HG03460 (cell line): ENCODE data around the gene CSRP1.
"Not testable (repeated sequence)": the region's sequence is repeated elsewhere in the genome, so short reads cannot be mapped to it uniquely, and the experiment has no call there.

Experiments
- ATAC-seq: cut with Tn5 transposase; IDR thresholded peaks from one replicate; pipeline ENCODE4 v1.9.1; 2021; ENCODE audit not compliant: unreplicated experiment

CSRP1 gene

GRCh38 chr1:201537891-201538611, 31.1 kb upstream of the CSRP1 start:
- no peak for ATAC-seq

GRCh38 chr1:201537467-201537866, 30.5 kb upstream of the CSRP1 start:
- no peak for ATAC-seq

DNA sequence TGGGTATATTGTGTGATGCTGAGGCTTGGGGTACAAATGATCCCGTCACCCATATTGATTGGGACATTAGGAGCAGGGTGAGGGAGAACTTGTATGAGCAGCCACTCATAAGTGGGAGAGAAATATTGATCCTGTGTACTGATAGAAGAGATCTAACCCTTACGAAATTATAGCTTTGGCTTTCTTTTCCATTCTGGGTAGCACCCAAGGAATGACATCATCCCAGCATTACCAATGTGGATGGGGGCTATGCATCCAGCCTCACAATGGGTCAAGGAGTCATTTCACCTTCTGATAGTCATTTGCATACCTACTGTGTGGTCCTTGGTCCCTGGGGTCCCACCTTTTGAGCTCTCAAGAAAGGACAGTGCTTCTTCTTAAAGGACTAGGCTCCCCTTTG, 30.1 kb upstream of the CSRP1 start:
- ATAC-seq = no peak

GRCh38 chr1:201536558-201536957, 29.6 kb upstream of the CSRP1 start:
- no peak for ATAC-seq

GRCh38 chr1:201535919-201536245, 29.0 kb upstream of the CSRP1 start:
- ATAC-seq = no peak

GRCh38 chr1:201535046-201535918, 28.4 kb upstream of the CSRP1 start:
- no peak for ATAC-seq

- ATAC-seq = no peak
Observed at GRCh38 chr1:201533836-201534235, 26.9 kb upstream of the CSRP1 start.

DNA sequence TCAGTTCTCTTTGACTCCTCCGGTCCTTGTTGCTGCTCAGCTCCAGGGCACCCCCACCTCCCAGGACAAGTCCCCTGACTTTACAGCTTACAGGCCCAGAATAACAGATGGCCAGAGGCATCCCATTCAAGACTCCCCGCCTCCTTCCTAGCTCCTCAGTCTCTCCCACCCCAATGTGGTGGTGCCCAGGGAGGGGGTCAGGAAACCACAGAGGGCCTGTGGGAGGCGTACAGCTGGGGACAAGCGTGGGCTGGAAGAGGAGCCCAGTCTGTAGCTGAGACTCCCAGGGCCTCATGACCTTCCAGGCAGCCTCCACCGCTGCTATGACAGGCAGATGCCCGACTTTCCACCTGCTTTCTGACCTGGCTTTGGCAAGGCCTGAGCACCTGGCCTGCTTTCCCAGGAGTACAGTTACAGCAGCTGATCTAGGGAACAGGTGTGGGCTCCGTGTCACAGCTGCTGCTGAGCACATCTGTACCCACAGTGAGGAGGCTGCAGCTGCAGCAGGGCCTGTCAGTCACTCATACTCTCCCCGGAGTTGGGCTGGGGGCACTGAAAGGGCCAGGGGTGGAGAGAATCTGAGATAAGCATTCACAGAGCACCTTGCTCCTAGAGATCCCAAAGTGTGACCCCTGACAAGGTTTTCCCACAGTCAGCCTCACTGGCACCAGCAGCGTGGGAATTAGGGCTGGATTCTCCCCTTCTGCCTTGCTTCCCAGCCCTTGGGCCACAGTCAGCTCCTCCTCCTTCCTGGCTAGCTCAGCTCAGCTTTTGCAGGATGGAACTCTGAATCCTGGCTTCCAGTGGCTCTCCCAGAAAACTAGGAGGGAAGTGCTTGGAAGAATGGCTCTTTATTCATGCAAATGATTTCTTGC, 24.9 kb upstream of the CSRP1 start:
- ATAC-seq = no peak

- ATAC-seq = no peak
Observed at GRCh38 chr1:201530741-201531531, 24.0 kb upstream of the CSRP1 start.

GRCh38 chr1:201528631-201529252, 21.8 kb upstream of the CSRP1 start:
- ATAC-seq = no peak

- ATAC-seq = no peak
Observed at GRCh38 chr1:201527879-201528278, 21.0 kb upstream of the CSRP1 start.

- no peak for ATAC-seq
Observed at GRCh38 chr1:201525193-201525778, 18.4 kb upstream of the CSRP1 start.

GRCh38 chr1:201520046-201520575, 13.2 kb upstream of the CSRP1 start:
- not testable (repeated sequence) for ATAC-seq

DNA sequence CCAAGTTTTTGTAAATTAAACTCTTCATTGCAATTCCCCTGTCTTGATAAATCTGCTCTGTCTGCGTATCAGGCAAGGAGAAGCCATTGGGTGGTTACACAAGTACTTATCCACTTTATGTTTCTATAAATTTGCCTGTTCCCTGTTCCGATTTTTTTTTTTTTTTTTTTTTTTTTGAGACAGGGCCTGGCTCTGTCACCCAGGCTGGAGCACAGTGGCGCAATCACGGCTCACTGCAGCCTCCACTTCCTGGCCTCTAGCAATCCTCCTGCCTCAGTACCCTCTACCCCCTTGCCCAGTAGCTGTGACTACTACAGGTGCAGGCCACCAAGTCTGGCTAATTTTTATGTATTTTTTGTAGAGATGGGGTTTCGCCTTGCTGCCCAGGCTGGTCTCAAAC, 11.1 kb upstream of the CSRP1 start:
- ATAC-seq = no peak

DNA sequence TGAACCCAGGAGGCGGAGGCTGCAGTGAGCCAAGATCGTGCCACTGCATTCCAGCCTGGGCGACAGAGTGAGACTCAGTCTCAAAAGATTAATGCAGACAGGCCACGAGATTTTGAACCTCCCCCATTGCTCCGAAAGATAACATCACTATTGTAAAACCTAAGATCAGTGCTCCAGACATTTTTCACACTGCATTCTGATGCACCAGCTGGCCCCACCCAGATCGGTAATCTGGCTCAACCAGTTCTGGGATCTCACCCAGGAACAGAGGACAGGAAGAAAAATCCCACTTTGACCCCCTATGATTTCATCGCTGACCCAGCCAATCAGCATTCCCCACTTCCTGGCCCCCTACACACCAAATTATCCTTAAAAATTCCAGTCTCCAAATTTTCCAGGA, 10.7 kb upstream of the CSRP1 start:
- ATAC-seq = no peak

DNA sequence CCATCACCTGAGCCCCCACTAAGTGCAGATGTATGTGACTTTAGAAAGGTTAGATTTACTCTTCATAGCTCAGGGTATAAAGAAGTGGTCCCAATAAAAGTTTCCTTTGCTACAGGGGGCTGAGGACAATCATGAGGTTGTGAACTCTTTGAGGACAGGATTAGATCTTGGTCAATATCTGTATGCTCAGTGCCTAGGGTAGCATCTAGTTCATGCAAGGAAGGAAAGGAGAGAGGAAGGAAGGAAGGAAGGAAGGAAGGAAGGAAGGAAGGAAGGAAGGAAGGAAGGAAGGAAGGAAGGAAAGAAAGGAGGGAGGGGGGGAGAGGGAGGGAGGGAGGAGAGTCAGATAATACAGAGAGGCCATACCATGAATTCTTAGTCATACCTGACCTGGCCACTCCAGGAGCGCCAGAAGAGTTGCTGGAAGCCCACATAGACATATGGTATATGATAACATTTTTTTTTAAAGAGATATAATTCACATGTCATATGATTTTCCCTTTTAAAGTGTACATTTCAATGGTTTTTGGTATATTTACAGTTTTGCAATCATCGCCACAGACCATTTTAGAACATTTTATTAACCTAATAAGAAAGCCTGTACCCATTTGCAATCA, 9.7 kb upstream of the CSRP1 start:
- no peak for ATAC-seq

DNA sequence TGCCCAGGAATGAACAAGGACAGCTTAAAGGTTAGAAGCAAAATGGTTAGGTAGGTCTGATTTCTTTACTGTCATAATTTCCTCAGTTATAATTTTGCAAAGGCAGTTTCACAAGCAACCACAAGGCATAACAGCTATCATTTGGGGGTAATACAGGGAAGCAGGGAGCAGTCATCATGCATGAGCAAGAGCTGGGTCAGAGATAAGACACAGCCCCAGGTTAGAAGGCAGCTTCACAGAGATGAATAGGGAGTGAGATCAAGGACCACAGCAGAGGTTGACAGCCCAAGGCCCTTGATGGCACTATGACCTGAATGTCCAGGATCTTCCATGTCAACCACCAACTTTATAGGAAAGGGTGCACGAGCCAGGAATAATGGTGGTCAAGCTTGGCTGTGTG, 9.0 kb upstream of the CSRP1 start:
- no peak for ATAC-seq

DNA sequence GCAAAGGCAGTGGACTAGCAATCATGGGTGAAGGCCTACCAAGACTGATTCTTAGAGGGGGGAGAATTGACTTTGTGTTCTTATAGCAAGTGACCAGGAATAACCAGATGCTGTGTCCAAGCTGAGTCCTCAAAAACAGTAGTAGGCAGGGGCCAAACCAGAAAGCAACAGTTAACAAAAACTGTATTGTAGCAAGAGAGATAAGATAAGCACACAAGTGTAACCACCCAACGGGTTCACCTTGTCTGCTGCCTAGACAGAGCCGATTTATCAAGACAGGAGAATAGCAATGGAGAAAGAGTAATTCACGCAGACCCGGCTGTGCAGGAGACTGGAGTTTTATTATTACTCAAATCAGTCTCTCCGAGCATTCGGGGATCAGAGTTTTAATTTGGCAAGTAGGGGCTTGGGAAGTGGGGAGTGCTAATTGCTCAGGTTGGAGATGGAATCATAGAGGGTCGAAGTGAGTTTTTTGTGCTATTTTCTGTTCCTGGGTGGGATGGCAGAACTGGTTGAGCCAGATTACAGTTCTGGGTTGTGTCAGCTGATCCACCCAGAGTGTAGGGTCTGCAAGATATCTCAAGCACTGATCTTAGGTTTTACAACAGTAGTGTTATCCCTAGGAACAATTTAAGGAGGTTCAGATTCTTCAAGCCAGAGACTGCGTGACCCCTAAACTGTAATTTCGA, 8.3 kb upstream of the CSRP1 start:
- ATAC-seq = no peak

DNA sequence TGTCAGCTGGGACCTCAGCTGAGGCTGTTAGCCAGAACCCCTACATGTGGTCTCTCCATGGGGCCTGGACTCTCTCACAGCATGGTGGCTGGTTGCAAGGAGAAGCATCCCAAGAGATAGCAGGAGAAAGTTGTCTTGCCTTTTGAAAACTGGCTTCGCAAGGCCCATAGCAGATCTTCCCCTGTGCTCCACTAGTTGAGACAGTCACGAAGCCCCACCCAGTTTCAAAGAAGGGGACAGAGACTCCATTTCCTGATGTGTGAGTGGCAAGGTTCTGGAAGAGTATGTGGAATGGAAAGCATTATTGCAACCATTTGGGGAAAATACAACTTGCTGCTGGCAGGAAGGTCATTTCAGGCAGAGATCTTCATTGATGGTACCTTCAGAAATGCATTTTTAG, 7.5 kb upstream of the CSRP1 start:
- ATAC-seq = no peak
